Mucosa of descending colon (tissue), 3 donors: ENCODE measurements around the gene SH3GLB1. TPM values are rescaled to one million over a fixed set of nuclear protein-coding genes. Genes with fewer than 3 reads are reported as not detected.
"Not testable (repeated sequence)": the region's sequence is repeated elsewhere in the genome, so short reads cannot be mapped to it uniquely, and the experiment has no call there.

ENCODE experiments used
- ATAC-seq: fragments of 200-7000 bp; cut with Tn5 transposase; one replicate; pipeline ENCODE4 v1.9.1; 2020; ENCODE audit warnings: mild to moderate bottlenecking, moderate library complexity
- DNase-seq, 3 donors: peaks; one replicate each; pipeline ENCODE4 v3.0.0-alpha.2; 2020
- H3K36me3 ChIP-seq: fragments of 200-600 bp; one replicate; pipeline ENCODE4 v1.8.0; 2021; ENCODE audit warnings: low read depth, mild to moderate bottlenecking
- H3K4me1 ChIP-seq: fragments of 200-600 bp; one replicate; pipeline ENCODE4 v1.8.0; 2021; ENCODE audit warnings: low read depth, mild to moderate bottlenecking
- H3K4me3 ChIP-seq: fragments of 200-600 bp; one replicate; pipeline ENCODE4 v1.8.0; 2021; ENCODE audit warnings: mild to moderate bottlenecking
- H3K9me3 ChIP-seq: fragments of 200-600 bp; one replicate; pipeline ENCODE4 v1.8.0; 2021; ENCODE audit warnings: mild to moderate bottlenecking
- intact Hi-C, 2 donors: fragments of 100-400 bp; cut with DNase I in 1 of 2; cut with micrococcal nuclease in 1 of 2; formaldehyde crosslinking; loops; one replicate each; pipeline versions ENCODE4 v1.11.0 to v1.11.1; 2022; cut with DNase I, micrococcal nuclease
- total RNA-seq, 3 donors: library from RNA; stranded (reverse); fragmentation: NEBNext Ultra II Directional in 2 of 3; extraction: Animal tissue kit (Norgen Biotek cat#: 25700) in 2 of 3; gene quantifications; one replicate each; pipeline versions ENCODE4 v1.2.1 to v1.2.4, GENCODE V29; 2021 to 2023
- TF ChIP-seq, protein P1 (sequence below): fragments of 200-600 bp; IDR thresholded peaks from one replicate; pipeline ENCODE4 v1.8.0; 2022; ENCODE audit warnings: antibody characterized with exemption, mild to moderate bottlenecking
- donor health status: DM: no; HTN: no; CAD: no; lungs with moderate emphysema.
- donor health status: DM: no; HTN: no; CAD: no.
- donor health status: DM: no; HTN: yes; CAD: no.

Gene SH3GLB1
- total RNA-seq, 3 donors from 2014 or later: 109 to 114 (median 110) TPM

DNA sequence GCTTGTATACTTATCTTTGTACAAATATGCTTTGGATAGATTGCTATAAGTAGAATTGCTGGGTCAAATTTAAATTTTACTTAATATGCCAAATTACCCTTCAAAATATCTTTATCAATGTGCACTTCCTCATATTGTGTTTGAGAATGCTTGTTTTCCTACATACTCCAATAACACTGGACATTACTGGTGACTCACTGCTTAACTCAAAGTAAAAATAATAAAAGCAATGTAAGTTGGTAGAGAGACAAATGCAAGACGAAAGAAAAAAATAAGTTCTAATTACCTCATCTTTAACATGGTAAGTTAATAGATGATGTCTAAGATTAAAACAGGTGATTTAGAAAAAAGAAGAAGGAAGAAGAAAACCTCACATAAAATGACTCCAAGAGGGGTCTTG lies 7.9 kb upstream of the SH3GLB1 start:
- DNase-seq: no peak
- no peaks in the 10 kb centered on the region for H3K9me3 ChIP-seq
- TF ChIP-seq, protein P1, sequence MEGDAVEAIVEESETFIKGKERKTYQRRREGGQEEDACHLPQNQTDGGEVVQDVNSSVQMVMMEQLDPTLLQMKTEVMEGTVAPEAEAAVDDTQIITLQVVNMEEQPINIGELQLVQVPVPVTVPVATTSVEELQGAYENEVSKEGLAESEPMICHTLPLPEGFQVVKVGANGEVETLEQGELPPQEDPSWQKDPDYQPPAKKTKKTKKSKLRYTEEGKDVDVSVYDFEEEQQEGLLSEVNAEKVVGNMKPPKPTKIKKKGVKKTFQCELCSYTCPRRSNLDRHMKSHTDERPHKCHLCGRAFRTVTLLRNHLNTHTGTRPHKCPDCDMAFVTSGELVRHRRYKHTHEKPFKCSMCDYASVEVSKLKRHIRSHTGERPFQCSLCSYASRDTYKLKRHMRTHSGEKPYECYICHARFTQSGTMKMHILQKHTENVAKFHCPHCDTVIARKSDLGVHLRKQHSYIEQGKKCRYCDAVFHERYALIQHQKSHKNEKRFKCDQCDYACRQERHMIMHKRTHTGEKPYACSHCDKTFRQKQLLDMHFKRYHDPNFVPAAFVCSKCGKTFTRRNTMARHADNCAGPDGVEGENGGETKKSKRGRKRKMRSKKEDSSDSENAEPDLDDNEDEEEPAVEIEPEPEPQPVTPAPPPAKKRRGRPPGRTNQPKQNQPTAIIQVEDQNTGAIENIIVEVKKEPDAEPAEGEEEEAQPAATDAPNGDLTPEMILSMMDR: no peak
- H3K4me1 ChIP-seq: no peaks in the 10 kb centered on the region
- H3K4me3 ChIP-seq: no peak overlapping the region
- H3K36me3 ChIP-seq: no peaks in the 10 kb centered on the region
- intact Hi-C loops: loop anchor here in 1 of 2 donors (10.0 kb wide), 1 partner anchor 192 kb away; no protein-coding TSS in a partner anchor
- ATAC-seq: no peak

DNA sequence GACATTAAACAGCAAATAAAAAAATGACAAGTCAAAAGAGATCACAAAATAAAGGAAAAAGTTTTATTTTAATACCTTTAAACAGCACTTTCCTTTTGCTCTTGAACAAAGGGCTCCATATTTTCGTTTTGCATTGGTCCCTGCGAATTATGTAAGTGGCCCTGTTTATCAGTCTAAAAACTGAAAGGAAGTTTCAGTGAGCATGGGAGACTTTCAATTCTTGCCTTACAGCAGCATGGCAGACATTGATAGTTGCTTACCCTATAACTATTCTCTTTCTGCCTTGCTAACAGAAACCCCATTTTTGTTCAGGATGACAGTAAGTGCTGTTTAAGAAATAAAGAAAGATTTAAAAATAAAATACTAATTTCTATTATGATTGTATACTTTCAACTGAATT lies 5.2 kb upstream of the SH3GLB1 start:
- TF ChIP-seq, protein P1: no peak
- Histone ChIP-seq H3K9me3 (no peaks in the 10 kb centered on the region), H3K4me1 (no peaks in the 10 kb centered on the region), H3K4me3 (no peak overlapping the region), H3K36me3 (no peaks in the 10 kb centered on the region)
- DNase-seq (no peak), ATAC-seq (no peak)
- intact Hi-C loops: loop anchor here in 1 of 2 donors (10.0 kb wide), 1 partner anchor 194 kb away; no protein-coding TSS in a partner anchor

DNA sequence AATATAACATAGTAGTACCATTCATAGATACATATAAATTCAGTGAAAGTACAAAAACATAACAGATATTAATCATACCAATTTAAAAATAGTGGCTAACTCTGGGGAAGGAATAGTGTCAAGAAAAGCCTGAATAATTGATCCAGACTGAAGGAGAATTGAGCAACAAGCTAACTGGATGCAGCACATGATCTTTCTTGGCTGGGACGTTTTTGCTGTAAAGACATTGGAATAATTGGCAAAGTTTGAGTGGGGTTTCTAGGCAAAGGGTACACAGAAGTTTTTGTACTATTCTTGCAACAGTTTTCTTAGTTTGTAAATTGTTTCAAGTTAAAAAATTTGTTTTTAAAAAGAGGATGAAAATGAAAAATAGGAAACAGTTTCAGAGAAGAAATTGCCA lies 2.6 kb upstream of the SH3GLB1 start:
- peaks cover under 1% of the 10 kb centered on the region for H3K4me1 ChIP-seq
- ATAC-seq: no peak
- no peak for DNase-seq
- H3K36me3 ChIP-seq: no peaks in the 10 kb centered on the region
- intact Hi-C loops: no loop called here
- TF ChIP-seq, protein P1: no peak
- no peaks in the 10 kb centered on the region for H3K9me3 ChIP-seq
- H3K4me3 ChIP-seq: no peak overlapping the region

DNA sequence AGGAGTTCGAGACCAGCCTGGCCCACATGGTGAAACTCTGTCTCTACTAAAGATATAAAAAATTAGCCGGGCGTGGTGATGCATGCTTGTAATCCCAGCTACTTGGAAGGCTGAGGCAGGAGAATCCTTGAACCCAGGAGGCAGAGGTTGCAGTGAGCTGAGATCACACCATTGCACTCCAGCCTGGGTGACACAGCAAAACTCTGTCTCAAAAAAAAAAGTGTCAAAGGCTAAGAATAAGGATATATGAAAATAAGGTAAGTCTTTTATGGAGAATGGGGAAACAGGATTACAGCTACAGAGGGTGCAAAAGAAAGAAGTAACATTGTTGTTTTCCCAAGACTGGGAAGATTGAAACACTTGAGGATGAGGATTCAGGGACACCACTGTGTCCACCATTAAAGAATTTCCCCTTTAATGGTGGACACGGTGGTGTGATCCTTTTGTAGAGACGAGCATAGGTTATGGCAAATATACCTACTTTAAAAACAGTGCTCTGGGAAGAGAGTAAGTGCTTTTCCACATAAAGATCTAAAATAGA lies 1.4 kb upstream of the SH3GLB1 start:
- DNase-seq: peak in 1 of 3 donors; percentile 19
- H3K4me1 ChIP-seq, intact Hi-C loops, H3K9me3 ChIP-seq, H3K36me3 ChIP-seq, H3K4me3 ChIP-seq, ATAC-seq: not testable (repeated sequence)

DNA sequence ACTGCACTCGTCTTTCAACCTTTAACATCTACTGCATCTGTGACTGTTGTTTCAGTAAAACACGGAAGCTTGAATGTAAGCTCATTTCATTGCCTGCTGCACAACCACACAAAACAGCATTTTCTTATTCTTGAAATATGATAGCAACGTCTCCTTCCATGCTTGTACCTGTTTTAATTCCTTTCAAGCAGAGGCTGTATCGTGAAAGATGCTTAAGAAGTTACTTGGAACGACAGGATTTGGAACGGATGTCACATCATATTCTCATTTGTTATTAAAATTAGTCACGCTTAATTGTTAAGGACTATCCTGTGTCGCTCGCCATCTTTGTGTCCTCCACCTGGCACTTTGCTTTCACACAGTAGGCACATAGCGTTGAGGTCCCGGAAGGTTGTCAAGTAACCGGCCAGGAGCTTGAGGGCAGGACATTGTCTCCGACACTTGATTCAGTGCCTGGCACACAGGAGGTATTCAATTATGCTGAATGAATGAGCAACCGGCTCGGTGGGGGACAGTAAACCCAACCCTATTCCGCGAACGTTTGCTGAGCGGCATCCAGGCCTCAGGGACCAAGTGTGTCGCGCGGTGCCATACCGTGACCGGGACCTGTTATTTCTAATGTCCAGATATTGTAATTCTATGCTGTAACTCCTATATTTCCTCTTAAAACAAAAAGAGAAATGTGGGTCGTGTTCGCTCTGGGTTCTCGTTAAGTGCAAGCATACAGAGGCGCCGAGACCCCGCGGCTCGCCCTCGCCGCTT lies 499 bp upstream of the SH3GLB1 start:
- TF ChIP-seq, protein P1: no peak
- peak overlapping the region; percentile 89 for H3K4me3 ChIP-seq
- no peaks in the 10 kb centered on the region for H3K36me3 ChIP-seq
- peak; percentile 43 for ATAC-seq
- intact Hi-C loops: no loop called here
- DNase-seq: no peak
- peaks cover 8% of the 10 kb centered on the region for H3K4me1 ChIP-seq
- H3K9me3 ChIP-seq: no peaks in the 10 kb centered on the region

DNA sequence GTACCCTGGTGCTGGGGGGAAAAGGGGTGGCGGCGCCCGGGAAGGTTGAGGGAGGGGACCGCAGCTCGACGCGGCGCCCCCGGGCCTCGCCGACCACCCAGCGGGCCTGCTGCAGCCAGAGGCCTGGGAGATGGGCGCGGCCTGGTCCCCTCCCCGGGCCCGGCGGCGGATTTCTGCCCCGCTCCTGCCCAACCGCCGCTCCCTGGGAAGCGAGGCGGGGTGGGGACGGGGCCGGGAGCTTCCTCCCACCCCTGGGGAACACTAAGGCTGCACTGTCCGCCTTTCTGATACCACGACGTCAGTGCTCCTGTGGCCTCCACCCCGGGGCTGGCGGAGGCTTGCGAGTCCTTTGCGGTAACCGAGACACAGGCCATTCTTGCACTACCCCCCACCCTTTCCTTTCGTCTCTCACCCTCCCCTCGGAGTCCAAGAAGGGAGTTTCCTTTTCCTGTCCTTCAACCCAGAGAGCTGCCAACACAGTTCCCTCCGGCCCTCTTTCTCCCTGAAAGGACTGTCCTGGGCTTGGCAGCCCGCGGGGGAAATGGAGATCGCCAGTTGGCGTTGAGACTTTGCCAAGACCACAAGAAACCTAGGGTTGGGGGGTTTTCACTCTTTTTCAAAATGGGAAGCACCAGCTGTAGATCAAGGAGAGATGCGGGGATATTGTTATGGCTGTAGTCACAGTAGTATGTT lies 742 bp downstream of the SH3GLB1 start:
- ATAC-seq (peak; percentile 72), DNase-seq (peak in 2 of 3 donors; percentile 66 to 83)
- Histone ChIP-seq H3K4me3 (peak overlapping the region; percentile 89), H3K36me3 (no peaks in the 10 kb centered on the region), H3K4me1 (peaks cover 8% of the 10 kb centered on the region), H3K9me3 (no peaks in the 10 kb centered on the region)
- intact Hi-C loops: no loop called here
- TF ChIP-seq, protein P1: no peak
